T47D (cell line): Measurements from ENCODE around the gene MTHFD2L.

Experiments used
- DNase-seq, 2 experiments: peaks; one replicate each; pipeline versions ENCODE4 v3.0.0 to v3.0.0-alpha.2; 2011 to 2012; ENCODE audit warnings: low read depth in 1 of 2, low spot score in 1 of 2
- JUND ChIP-seq: IDR thresholded peaks from 2 replicates; pipeline ENCODE4 v1.6.1; 2012; ENCODE audit warnings: low read depth
- in situ Hi-C: cut with HindIII; loops from 2 replicates; pipeline ENCODE4 v1.10.0; 2016; ENCODE audit warnings: low sequenced_read_pairs, low pct_unique_long_range_greater_than_20kb

MTHFD2L gene

DNA sequence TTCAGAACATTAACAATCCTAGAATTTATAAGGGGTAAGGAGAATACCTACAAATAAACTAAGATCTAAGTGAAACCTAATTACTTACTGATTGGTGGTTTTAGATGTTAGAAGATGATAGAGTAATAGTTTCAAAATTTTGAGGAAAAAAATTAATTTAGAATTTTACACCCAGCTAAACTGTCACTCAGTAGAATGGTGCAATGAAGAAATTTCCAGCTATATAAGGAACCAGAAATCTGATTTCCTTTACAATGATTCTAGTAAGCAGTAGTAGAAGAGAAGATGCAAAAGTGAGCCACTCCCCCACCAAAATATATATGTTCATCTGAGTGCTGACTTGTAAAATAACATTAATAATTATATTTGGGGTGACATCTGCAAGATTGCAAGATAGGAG lies 95.0 kb downstream of the MTHFD2L start:
- in situ Hi-C loops, result no loop called here
- TF ChIP-seq JUND, result no peak

DNA sequence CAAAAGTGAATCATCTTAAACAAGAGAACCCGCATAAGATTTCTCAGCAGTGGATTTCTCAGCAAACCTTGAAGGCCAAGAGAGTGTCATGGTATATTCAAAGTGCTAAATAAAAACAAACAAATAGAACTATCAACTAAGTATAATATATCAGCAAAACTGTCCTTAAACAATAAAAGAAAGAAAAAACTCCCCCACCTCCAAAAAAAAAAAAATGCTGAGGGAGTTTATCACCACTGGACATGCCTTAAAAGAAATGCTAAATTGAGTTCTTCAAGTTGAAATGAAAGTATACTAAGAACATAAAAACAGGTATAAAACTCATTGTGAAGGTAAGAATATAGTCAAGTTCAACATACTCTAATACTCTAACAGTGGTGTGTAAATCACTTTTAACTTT lies 96.5 kb downstream of the MTHFD2L start:
- DNase-seq, result no peak
- in situ Hi-C loops, result no loop called here
- TF ChIP-seq JUND, result no peak

More for the DNA sequence above, 95.0 kb downstream of the MTHFD2L start:
- no peak for DNase-seq

DNA sequence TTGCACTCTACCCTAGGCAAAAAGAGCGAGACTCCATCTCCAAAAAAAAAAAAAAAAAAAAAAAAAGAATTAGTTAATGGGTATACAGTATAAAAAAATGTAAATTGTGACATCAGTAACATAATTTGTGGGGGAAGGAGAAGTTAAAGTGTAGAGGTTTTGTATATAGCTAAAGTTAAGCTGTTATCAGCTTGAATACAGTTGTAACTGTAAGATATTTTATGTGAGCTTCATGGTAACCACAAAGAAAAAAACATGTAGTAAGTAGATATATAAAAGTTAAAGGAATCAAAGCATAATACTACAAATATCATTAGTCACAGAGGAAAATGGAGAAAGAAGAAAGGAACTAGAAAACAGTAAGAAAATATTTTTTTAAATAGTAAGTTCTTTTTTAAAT lies 97.2 kb downstream of the MTHFD2L start:
- no peak for DNase-seq
- TF ChIP-seq JUND, result no peak
- in situ Hi-C loops, result no loop called here

DNA sequence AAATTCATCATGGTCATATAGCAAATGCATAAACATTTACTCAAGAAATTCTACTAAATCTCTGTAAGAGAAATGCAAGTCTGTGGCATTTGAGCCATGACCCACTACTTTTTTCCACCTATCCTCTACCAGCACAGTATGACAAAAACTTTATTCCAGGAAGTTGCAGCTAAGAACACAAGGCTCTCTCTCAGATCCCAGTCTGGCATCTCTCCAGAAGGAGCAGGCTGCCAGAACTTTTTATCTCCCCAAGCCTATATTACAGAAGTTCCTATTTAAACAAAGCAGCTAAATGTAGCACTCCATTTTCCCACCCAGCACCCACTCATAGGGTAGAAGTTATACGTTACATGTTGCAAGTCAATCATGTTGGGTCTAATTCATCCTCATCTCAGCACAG lies 101.0 kb downstream of the MTHFD2L start:
- TF ChIP-seq JUND, result no peak
- in situ Hi-C loops, result no loop called here

DNA sequence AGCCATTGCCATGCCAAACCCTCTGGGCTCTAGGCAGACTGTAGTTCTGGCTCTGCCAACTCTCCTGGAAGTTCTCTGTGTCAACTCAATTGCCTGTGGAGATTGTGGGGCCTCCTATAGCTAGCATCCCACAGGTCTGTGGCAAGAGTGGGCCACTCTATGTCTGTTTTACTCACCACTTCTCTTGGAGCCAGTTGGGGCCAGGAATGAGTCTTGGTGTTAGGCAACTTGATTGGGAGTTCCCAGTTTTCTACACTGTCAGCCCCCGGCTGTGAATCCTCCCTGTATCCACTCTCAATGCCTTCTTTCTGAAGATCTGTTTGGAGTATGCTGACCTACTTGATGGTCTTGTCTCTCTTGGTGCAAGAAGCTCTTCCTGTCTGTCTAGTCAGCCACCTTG lies 102.1 kb downstream of the MTHFD2L start:
- no peak for TF ChIP-seq JUND
- in situ Hi-C loops, result no loop called here
- DNase-seq, result no peak

More for the DNA sequence above, 101.0 kb downstream of the MTHFD2L start:
- no peak for DNase-seq

DNA sequence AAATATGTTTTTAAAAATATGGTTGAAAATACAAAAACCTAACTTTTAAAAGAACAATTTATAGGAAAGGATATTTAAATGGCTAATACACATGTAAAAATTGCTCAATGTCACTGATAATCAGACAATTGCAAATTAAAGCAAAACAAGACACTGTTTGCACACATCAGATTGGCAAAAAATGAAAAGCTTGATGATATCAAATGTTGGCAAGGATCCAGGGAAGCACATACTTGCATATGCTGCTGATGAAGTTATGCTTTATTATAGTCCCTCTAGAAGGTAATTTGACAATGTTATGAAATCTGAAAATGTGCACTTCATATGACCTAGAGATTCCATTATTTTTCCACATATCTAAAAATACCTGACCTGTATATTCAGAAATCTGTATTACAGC lies 104.6 kb downstream of the MTHFD2L start:
- in situ Hi-C loops, result no loop called here
- TF ChIP-seq JUND, result no peak
- DNase-seq, result no peak

DNA sequence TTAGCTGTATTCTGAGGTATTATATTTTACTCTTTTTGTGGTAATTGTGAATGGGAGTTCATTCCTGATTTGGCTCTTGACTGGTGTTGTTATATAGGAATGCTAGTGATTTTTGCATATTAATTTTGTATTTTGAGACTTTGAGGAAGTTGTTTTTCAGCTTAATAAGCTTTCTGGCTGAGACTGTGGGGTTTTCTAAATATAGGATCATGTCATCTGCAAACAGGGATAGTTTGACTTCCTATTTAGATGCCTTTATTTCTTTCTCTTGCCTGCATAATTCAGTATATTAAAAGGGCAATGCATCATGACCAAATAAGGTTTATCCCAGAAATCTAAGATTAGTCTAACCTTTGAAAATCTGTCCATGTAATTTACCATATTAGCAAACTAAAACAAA lies 105.6 kb downstream of the MTHFD2L start:
- no peak for TF ChIP-seq JUND
- no peak for DNase-seq
- in situ Hi-C loops, result no loop called here

DNA sequence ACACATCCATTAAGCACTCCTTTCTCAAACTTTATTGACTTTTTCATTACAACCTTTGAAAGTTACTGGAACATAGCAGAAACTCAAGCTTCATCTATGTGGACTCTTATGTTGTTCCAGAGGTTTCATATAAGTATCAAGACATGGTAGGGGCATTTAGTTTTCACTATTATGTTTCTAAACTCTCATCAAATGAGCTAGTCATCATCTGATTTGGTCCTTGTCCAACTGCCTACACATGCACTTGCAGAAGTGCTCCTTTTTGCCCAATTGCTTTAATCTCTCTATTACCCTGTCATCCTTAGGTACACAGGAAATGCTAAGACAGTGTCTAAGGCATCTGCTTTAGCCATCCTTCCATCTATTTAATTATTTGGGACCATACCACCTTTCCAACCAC lies 108.2 kb downstream of the MTHFD2L start:
- DNase-seq, result no peak
- no peak for TF ChIP-seq JUND
- in situ Hi-C loops, result no loop called here

DNA sequence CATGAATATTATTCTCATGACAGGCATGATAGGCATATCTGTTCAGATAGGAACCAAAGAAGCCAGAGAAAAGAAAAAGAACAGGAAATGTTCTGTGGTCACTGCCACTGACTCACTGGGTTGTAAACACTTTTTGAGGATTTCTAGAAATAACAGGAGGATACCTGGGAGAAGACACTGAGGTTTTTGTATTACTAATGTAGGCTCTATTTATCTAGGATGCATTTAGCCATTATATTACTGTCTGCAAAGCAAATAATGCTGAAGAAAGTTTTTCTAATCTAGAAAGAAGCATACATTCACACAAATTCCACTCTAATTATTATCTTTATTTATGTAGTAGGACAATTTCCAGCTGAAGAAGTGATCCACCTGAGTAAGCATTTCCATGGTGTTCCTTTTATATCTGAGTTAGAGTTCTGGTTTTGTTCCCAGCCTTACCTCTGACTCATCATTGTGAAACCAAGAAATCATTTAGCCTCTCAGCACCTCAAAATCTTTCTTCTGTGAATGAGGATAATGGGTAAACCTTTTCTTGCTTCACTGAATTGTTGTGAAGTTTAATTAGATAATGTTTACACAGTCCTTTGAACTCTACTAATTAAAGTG lies 110.2 kb downstream of the MTHFD2L start:
- in situ Hi-C loops, result no loop called here
- DNase-seq, result no peak

DNA sequence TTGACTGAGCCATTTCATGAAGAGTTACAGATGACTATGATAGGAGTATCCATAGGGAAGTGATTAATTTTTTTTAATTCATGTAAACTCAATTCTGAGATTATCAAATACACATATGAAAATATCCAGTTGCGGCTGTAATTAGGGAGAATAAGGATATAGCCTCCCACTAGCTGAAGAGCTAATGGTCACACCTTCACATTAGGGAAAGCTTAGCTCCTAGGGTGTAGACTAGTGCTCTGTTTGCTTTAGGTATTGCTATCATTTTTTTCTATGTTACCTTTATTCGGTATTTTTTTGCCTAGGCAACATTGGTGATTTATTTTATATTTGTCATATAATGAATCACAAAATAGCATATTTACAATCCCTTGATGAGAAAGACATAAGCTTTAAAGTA lies 110.7 kb downstream of the MTHFD2L start:
- TF ChIP-seq JUND, result no peak
- no peak for DNase-seq
- in situ Hi-C loops, result no loop called here

More for the DNA sequence above, 110.2 kb downstream of the MTHFD2L start:
- TF ChIP-seq JUND, result no peak

DNA sequence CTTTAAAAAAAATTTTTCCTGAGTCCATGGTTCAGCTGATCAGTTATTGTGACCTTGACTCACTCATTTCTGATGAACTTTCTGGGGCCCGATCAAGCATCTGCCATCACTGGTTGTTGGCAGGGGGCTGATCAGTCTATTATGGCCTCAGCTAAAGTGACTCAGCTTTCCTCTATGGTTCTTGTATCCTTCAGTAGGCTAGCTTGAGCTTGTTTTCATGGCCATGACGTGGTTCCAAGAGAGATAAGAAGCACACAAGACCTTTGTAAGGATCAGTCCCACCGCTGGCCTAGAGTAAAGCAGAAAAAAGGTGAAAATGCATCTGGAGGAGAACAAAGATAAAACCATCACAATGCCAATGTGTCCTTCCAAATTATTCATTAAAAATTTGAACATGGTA lies 120.6 kb downstream of the MTHFD2L start:
- DNase-seq, result no peak
- in situ Hi-C loops, result no loop called here
- no peak for TF ChIP-seq JUND

DNA sequence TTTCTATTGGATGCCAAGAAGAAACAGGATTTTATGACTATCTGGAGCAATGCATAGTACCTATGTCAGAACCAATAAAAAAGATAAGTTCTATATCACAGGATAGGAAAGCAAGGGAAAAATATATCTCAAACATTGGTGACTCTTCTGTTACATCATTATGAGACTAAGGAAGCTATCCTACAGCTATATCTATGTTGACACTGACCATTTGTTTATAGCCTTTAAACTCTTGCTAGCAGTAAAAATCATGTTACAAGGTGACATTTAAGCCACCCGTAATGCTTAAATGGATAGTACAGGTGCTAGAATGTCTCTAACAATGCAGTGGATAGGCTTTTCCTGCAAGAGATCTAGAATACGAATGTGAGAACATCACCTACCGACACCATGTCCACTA lies 121.8 kb downstream of the MTHFD2L start:
- in situ Hi-C loops, result no loop called here
- no peak for TF ChIP-seq JUND
- no peak for DNase-seq

DNA sequence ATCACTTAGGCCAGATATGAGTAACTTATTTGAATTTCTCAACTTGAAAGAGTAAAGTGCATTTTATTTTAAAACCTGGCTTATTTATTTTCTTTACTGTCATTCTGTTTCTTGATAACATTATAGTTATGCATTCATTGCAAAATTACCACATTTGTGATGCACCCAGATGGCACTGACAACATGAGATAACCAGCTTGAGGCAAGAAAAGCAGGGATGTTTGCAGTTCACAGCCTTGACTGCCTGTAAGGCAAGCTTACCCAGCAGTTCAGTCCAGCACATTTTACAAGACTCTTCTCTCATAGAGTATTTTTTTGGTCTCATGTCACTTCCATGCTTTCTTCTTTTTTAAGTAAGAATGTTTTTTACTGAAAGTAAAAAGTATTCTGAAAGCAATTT lies 125.0 kb downstream of the MTHFD2L start:
- in situ Hi-C loops, result no loop called here
- no peak for DNase-seq
- no peak for TF ChIP-seq JUND

DNA sequence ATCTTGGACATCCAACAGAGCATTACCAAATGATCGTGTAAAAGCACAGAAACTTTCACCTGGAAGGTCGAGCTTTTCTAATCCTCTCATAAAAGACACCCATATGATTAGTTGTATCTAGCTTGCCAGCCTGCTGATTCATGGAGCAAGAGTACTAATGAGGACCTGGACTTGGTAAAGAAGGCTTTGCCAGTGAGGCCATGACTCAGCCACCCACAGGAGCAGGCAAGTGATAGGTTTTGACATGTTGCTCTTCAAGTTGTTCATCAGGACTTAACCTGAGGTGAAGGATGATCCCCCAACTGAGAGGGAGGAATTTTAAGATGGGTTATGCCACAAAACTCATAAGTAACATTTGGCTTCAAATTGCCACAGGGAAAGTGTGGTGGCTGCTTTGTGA lies 125.7 kb downstream of the MTHFD2L start:
- no peak for TF ChIP-seq JUND
- in situ Hi-C loops, result no loop called here

DNA sequence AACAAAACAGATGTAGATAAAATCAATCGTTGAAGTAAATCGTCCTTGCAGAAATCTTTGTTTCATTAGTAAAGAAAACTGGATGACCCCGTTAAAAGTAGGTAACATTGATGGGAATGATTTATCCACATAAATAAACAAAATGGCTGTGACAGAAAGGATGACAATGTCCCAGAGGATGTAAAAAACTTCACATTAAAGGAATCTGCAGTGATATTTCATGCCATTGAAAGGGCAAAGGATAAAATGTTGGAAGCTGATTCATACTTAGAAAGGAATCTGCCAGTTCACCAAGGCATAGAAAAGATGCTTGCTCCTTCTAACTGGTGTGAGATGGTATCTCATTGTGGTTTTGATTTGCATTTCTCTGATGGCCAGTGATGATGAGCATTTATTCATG lies 126.1 kb downstream of the MTHFD2L start:
- DNase-seq, result no peak
- in situ Hi-C loops, result no loop called here
- TF ChIP-seq JUND, result no peak

More for the DNA sequence above, 125.7 kb downstream of the MTHFD2L start:
- DNase-seq, result no peak
